GM19395 (cell line): ENCODE data around the gene CHD2.

Source experiments
- ATAC-seq: cut with Tn5 transposase; IDR thresholded peaks from one replicate; pipeline ENCODE4 v1.9.1; 2021; ENCODE audit warnings: mild to moderate bottlenecking, moderate library complexity; ENCODE audit not compliant: unreplicated experiment

CHD2 gene

DNA sequence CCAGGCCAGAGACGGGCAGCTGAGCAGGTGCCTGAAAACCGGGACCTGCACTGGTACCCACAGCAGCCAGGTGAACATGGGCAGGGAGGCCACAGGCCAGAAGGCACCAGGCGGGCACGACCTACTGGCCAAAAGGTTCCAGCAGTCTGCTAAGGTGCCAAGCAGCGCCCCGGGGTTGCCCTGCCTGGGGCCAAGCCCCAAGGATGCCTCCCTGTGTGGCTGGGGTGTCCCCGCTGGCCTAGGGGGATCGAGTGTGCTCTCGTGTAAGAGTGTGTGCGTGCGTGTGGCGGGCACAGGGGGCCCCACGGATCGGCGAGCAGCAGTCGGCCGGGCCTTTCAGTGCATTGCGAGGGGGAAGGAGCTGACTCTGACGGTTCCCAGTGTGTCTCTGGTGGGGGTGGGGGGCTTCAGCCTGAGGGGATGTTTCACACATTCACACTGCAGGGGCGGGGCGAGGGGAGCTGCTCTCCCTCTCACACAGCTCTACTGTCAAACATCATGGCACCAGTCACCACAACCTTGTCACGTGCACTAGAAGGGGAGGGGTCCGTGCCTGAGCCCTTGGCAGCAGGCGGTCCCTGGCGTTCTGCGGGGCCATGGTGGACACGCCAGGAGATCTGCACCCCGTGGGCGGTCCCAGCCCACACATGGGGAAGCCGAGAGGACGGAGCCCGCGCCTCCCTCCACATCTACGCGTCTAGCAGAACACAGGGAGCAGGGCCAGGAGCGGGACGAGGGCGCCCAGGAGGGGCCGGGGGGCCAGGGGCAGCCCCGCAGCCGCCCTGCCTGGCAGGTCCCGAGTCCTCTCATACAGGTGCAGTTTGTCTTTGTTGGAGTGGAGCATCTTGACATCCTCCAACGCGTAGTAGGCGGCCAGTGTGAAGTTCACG, 144.4 kb downstream of the CHD2 start:
- no peak for ATAC-seq

DNA sequence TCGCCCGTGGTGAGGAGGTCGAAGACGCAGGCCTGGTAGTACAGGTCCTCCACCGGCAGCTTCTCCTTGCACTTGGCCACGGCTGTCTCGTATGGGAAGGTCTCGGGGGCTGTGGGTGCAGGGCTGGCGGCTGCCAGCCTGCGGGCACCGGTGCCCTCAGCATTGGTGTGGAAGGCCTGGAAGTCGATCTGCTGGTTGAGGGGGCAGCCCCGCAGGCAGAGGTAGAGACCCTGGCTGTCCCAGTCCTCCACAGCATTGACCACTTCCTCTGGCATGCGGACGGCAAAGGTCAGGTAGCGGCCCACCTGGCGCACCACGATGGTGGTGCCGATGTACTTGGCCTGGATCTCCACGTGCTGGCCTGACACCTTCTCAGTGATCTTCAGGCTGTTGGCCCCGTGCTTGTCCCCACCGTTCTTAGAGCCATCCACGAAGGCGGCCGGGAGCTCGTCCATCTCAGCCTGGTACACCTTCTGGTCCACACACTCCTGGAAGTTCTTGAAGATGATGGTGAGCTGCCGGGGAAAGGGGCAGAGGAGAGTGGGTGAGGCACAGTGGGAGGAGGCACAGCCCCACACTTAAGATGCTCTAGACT, 145.2 kb downstream of the CHD2 start:
- no peak for ATAC-seq

DNA sequence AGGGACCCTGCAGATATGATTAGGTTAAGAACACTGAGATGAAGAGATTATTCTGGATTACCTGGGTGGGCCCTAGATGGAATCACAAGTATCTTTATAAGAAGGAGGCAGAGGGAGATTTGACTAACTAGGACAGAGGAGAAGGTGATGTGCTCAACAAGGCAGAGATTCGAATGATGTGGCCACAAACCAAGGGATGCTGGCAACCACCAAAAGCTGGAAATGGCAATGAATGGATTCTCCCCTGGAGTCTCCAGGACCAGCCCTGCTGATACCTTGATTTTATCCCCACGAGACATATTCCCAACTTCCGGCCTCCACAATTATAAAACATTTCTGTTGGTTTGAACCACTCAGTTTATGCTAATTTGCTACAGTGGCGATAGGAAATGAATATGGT, 146.0 kb downstream of the CHD2 start:
- ATAC-seq = no peak

DNA sequence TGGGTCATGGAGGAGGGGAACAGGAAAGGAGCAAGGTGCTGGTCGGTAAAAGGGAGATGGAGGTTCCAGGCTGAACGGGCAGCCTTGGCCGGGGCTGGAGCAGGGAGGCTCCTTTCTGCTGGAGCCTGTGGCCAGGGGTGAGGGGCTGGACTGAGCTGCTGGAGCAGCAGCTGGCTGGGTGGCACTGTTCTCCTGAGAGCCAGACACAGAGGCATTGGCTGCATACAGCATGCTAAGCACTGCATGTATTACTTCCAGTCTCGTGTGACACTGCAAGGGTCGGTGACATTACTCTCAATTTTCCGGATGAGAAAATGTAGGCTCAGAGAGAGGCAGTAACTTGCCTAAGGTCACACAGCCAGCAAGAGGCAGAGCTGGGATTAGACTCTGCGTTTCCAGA, 146.6 kb downstream of the CHD2 start:
- no peak for ATAC-seq

DNA sequence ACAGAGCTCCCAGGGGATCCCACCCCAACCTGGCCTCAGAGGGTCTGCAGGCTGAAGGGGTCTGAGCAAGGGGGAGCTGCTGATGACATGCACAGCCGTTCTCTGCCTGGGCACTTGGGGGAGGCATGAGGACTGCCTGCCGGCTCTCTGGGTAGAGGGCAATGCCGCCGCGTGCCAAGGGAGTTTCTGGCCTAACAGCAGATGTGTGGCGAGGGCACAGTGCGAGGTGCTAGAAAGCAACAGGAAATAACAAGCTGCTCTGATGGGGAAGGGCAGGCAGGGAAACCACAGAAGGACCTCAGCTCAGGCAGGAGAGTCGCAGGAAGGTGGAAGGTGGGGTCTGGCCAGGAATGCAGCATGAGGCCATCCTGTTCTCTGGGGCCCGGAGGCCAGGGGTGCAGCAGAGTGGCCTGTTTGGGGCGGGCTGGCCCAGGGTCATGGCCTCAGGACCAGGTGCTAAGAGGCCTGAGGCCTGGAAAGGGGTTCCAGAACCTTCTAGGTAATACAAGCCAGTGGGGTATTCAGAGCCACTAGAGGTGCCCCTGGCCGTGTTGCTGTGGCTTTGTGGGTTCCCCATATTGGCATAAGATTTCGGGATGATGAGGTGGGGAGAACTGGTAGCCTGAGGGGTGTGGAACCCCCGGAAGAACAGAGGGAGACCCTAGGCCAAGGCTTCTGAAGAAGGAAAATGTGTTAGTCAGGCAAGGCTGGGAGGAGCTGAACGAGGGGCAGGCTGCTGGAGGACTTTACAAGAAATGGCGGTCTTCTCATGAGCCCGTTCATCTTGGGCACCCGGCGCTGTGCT, 147.7 kb downstream of the CHD2 start:
- ATAC-seq = no peak

DNA sequence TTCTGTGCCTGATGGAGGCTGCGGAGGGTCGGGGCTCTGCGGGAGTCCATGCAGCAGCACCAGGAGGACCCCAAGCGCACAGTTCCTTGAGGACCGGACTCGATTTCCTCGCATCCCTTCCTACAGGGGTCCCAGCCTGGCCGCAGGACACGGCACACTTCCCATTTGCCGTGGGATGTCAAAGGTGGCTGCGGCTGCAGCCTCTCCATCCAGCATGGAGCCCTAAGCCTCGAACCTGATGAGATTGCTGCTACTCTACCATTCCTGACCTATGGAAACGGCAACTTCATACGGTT, 148.2 kb downstream of the CHD2 start:
- no peak for ATAC-seq

DNA sequence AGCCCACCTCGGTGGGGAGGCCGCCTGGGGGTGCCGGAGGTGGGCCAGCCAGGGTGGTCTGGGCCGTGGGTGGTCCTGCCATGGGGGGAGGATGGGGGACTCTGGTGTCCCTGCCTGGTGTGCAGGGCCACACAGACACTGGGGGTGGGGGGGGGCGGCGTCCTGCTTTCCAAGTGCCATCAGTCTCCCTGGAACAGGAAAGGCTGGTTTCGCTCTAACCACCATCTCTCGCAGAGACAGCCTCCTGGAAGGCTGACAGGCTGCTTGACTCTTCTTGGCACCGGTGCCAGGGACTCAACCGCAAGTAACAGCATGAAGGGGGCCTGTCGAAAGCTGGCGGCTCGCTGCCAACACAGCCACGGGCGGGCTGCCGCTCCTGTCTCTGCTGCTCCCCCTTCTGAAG, 148.6 kb downstream of the CHD2 start:
- ATAC-seq = no peak

DNA sequence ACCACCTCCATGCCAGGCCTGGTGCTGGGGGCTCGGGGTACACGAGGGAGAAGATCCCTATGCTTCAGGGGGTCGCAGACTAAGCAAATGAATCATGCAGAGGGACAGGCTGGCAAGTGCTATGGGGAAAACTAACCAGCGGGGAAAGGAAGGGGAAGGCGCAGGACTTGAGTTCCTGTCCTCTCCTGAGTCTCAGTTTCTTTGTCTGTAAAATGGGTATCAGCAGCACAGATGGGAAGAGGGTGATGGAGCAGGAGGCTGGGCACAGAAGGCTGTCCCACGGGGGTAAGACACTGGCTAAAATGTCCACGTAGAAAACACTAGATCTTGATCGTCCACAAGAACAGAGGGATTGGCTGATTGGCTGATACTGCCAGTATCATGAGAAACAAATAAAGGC, 149.1 kb downstream of the CHD2 start:
- ATAC-seq = no peak

DNA sequence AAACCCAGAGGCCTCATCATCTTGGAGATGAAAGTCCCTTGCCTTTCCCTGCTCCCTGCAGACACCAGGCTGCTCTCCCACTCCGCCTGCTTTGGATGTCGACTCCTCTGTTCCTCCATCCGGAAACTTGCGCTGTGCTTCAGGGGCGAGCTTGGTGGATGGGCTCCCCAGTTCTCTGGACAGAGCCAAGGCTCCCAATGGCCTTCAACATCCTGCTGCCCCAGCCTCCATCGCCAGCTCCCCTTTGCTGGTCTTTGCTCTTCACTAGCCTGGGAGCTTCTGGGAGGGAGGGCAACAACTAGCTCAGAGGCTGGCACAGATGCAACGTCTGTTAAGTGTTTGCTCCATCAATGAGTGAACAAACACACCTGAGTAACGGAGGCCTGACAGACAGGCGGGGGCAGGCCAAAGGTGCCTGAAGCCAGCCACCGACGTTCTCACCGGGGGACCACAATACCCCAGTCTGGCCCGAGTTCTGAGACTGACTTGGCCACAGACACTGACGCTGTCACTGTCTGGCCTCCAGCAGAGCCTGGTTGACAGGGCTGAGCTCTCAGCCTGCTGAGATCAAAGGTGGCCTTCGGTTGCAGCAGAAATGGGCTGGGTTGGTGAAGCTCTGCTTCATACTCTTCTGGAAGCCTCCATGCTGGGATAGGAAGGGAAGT, 149.9 kb downstream of the CHD2 start:
- no peak for ATAC-seq

DNA sequence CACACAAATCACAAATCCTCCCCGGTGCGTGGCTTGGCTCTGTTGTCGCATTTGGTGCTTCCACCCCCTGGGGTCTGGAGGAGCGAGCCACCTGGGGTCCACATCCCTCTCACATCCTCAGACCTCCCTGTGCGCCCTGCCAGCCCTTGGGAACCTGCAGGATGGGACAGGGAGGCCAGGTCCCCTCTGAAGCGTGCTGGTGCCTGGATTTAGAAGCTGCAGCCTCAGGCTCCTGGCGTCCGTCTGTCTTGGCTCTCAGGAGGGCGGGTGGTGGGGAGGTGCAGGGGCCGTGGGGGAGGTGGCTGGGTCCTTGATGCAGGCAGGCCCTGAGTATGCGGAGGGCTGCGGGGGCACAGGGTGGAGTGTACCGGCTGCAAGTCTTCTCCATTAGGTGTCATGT, 150.5 kb downstream of the CHD2 start:
- ATAC-seq = no peak

DNA sequence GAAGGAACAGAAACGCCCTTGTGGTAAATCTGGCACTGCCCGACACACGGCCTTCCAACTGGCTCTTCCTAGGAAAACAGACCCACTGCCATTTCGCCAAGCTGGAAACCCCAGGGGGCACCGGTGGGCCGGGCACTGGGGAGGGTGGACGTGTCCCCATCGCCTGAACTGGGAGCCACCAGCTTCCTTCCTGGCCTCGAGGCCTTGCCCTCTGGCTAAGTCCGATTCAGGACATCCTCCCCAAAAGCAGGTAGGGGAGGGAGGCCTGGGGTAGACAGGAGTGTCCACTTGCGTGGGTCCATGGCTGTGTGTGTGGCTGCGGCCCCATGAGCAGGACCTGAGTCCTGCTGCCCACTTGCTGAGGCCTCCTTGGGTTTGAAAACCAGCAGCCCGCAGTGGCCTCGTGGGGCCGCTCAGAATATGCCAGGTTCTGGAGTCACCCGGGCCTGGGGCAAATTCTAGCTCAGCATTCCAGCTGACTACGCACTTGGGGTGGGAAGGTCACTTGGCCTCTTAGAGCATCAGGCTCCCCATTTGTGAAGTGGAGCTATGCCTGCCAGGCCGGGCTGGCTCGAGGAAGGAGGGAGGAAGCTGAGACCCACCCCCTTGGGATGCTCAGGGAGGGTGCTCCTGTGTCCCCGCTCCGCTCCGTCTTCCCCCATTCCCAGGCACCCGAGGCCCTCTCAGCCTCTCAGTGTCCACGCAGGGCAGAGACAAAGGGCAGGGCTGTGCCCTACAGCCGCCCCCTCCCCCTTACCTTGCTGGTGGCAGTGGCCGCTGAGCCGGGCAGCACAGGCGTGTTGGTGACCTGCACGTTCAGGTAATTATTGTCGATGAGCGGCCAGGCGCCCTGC, 151.3 kb downstream of the CHD2 start:
- ATAC-seq = no peak

DNA sequence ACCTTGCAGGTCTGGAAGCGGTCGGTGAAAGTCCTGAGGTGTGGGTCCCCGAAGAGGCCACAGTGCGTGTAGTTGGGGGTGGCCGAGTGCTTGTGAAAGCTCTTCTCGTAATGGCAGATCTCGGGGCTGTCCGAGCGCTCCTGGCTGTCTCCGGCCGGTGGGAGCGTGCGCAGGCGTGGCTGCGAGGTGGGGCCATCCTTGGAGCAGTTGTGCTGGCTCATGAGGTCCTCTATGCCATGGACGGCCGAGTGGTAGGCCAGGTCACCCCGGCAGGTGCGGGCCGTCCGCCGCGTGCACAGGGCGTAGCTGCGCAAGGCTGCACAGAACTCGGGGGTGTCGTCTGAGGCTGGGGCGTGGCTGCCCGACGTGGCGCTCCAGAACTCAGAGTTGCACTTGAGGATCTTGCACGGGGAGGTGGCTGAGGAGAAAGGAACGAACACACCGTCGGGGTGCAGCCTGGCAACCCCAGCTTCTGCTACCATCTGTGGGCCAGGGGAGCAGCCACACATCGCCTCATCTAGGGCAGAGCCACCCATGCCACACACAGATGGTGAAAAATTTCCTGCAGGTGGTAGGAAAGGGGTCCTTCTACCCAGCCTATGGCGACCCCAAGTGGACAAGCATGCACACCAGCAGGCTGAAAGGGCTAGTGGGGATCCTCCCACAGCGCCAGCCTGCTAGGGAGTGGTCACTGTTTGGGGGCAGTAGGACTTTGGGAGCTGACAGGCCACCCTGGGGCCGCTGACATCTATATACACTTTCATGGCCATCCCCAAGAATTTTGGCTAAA, 152.2 kb downstream of the CHD2 start:
- no peak for ATAC-seq

DNA sequence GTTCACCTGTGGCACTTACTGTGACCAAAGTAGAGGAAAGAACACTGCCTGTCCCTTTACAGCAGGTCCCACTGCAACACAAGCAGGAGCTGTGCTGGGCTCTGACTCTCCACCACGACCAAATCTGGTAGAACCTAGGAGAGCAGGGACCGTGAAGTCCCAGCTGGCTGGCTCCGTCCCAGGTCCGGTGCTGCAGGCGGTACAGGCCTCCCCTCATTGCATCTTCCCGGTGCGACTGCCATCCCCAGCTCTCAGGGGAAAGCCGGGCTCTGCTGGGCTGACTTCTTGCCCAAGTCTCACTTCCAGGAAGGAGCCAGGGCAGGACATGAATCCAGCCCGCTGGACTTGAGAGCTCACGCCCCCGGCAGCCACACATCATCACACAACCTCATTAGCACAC, 155.1 kb downstream of the CHD2 start:
- ATAC-seq = no peak

DNA sequence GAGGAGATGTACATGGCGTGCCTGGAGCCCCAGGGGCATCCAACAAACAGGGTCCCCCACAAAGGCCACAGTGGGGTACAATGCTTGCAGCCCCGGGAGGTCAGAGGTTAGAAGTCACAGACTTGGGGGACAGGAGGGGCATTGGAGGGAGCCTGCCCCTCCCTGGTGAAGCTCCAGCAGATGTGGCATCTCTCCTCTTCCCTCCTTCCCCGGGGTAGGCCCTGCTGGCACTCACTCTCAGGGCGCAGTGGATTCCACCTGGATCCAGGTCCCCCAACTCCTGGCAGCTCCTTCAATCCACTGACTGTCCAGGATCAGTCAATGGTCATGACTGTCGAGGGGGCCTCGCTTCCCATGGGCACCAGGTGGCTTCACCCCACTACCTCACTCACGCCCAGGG, 156.7 kb downstream of the CHD2 start:
- ATAC-seq = no peak

DNA sequence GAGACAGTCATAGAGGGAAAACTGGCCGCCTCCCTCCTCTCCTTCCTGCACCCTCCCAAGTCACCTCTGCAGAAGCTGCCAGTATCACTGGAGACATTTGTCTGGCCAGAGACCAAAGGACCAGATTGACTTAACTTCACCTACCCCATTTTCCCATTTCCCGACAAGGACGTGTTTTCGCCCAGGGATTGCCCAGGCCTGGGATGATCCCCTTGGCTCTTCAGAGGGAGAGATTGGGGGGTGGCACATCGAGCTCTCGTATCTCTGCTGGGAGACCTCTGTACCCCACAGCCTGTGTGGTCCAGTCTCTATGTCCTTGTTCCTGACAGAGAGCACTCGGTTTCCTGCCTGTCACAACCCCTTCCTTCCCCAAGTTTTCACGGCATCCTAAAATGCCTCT, 157.5 kb downstream of the CHD2 start:
- no peak for ATAC-seq

DNA sequence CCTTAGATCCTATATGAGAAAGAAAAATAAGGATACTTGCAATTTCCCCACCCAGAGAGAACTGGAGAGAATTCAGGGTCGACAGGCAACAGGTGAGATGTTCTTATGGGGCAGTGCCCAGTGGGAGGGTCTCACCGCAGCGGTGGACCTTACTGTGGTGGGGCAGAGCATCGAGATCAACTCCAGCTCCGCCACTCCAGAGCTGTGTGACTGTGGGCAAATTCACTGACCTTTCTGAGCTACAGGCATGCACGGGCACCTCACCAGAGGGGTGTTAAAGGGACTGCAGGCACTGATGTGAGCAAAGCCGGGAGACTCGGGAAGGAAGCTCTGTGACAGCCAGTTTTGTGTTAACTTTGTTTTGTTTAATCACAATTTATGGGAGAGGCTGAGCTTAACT, 158.0 kb downstream of the CHD2 start:
- no peak for ATAC-seq

DNA sequence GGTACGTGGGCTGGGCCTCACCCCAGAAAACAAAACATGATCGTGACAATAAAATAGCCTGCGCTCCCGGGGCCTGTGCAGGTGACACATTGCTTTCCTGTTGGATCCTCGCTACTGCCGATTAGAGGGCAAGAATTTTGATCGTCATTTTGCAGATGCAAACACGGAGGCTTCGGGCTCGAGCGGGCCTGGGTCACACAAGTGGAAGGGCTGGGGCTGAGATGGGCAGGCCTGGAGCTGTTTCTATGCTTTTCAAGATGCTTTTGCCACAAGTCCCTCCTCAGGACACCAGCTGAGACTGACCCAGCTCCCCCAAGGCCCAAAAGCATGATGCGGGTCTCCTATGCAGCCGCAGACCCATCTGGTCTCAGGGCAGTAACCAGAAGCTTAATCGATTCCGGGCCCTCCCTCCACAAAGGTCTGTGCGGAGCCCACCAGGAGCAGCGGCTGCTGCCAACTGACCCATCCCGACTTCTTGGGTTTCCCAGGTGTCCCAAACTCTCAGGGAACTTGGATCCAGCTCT, 158.8 kb downstream of the CHD2 start:
- no peak for ATAC-seq

DNA sequence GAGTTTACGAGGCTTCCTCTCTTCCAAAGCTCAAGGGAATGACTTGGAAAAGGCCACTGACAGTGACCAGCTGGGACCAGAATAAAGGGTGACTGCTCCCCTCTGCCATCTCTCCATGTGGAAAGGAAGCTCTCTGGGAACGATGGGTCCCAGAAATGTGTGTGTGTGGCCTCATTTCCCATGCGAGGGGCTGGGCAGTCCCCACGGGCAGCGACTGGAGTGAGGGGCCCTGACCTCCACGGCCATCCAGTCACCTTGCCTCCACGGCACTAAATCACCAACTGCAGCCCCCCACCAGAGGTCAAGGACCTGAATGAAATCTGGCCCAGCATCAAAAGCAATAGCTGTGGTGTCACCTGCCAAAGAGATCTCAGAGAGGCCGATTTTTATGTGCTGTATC, 159.3 kb downstream of the CHD2 start:
- no peak for ATAC-seq
